ENCODE measurements around the gene LY6G6F.
A peak's percentile ranks its signal among the peaks of the same experiment; 100 is the strongest.

LY6G6F gene

GRCh38 chr6:31687321-31687720, 19.3 kb upstream of the LY6G6F start:
- TF ChIP-seq CTCF (IDR thresholded peaks at IDR 0.05; ENCODE audit: low read length) (no peak), EZH2 (IDR thresholded peaks at IDR 0.05; ENCODE audit: borderline replicate concordance, low read length) (no peak)
- H3K9ac ChIP-seq (ENCODE audit: low read length): no peak overlapping the region

GRCh38 chr6:31687860-31688693, 18.6 kb upstream of the LY6G6F start:
- no peaks in the 10 kb centered on the region for H3K79me2 ChIP-seq (ENCODE audit: insufficient read depth, low read length)
- peaks cover 8% of the 10 kb centered on the region for H3K4me1 ChIP-seq (ENCODE audit: insufficient read depth, low read length, severe bottlenecking)
- no peak overlapping the region for H3K9ac ChIP-seq (ENCODE audit: low read length)
- no peaks in the 10 kb centered on the region for H3K9me3 ChIP-seq (ENCODE audit: low read length)
- no peak overlapping the region for H3K4me2 ChIP-seq (ENCODE audit: low read length)
- H3K9me2 ChIP-seq (ENCODE audit: low read depth, low read length): no peaks in the 10 kb centered on the region
- H3F3A ChIP-seq (ENCODE audit: insufficient read depth, low read length): no peaks in the 10 kb centered on the region
- no peak overlapping the region for H3K27ac ChIP-seq (ENCODE audit: low read depth, low read length, poor library complexity, severe bottlenecking)
- no peaks in the 10 kb centered on the region for H4K20me1 ChIP-seq (ENCODE audit: insufficient read depth, low read length)
- TF ChIP-seq EZH2 (IDR thresholded peaks at IDR 0.05; ENCODE audit: borderline replicate concordance, low read length) (no peak), CTCF (IDR thresholded peaks at IDR 0.05; ENCODE audit: low read length) (no peak)
- H3K4me3 ChIP-seq (ENCODE audit: low read depth, low read length, poor library complexity, severe bottlenecking): no peak overlapping the region
- H3K27me3 ChIP-seq (ENCODE audit: insufficient read depth, low read length): no peaks in the 10 kb centered on the region
- peaks cover 56% of the 10 kb centered on the region for H3K36me3 ChIP-seq (ENCODE audit: insufficient read depth, low read length)
- no peak overlapping the region for H2AFZ ChIP-seq (ENCODE audit: low read length)

More at GRCh38 chr6:31687321-31687720, 19.3 kb upstream of the LY6G6F start:
- Histone ChIP-seq H3K9me2 (ENCODE audit: low read depth, low read length) (no peaks in the 10 kb centered on the region), H3K27me3 (ENCODE audit: insufficient read depth, low read length) (no peaks in the 10 kb centered on the region), H3F3A (ENCODE audit: insufficient read depth, low read length) (no peaks in the 10 kb centered on the region), H3K9me3 (ENCODE audit: low read length) (no peaks in the 10 kb centered on the region), H3K4me3 (ENCODE audit: low read depth, low read length, poor library complexity, severe bottlenecking) (no peak overlapping the region), H4K20me1 (ENCODE audit: insufficient read depth, low read length) (no peaks in the 10 kb centered on the region), H2AFZ (ENCODE audit: low read length) (no peak overlapping the region), H3K36me3 (ENCODE audit: insufficient read depth, low read length) (peaks cover 49% of the 10 kb centered on the region), H3K79me2 (ENCODE audit: insufficient read depth, low read length) (no peaks in the 10 kb centered on the region), H3K4me1 (ENCODE audit: insufficient read depth, low read length, severe bottlenecking) (peaks cover 8% of the 10 kb centered on the region), H3K4me2 (ENCODE audit: low read length) (no peak overlapping the region), H3K27ac (ENCODE audit: low read depth, low read length, poor library complexity, severe bottlenecking) (no peak overlapping the region)

- TF ChIP-seq CTCF (IDR thresholded peaks at IDR 0.05; ENCODE audit: low read length) (peak; percentile 61; the same call in 1 of the 2 replicates), EZH2 (IDR thresholded peaks at IDR 0.05; ENCODE audit: borderline replicate concordance, low read length) (no peak)
- peaks cover 8% of the 10 kb centered on the region for H3K4me1 ChIP-seq (ENCODE audit: insufficient read depth, low read length, severe bottlenecking)
- H3K27ac ChIP-seq (ENCODE audit: low read depth, low read length, poor library complexity, severe bottlenecking): no peak overlapping the region
- H3K4me2 ChIP-seq (ENCODE audit: low read length): no peak overlapping the region
- no peaks in the 10 kb centered on the region for H4K20me1 ChIP-seq (ENCODE audit: insufficient read depth, low read length)
- H3F3A ChIP-seq (ENCODE audit: insufficient read depth, low read length): no peaks in the 10 kb centered on the region
- H2AFZ ChIP-seq (ENCODE audit: low read length): no peak overlapping the region
- H3K36me3 ChIP-seq (ENCODE audit: insufficient read depth, low read length): peaks cover 69% of the 10 kb centered on the region
- H3K27me3 ChIP-seq (ENCODE audit: insufficient read depth, low read length): no peaks in the 10 kb centered on the region
- H3K4me3 ChIP-seq (ENCODE audit: low read depth, low read length, poor library complexity, severe bottlenecking): no peak overlapping the region
- no peaks in the 10 kb centered on the region for H3K79me2 ChIP-seq (ENCODE audit: insufficient read depth, low read length)
- no peaks in the 10 kb centered on the region for H3K9me2 ChIP-seq (ENCODE audit: low read depth, low read length)
- H3K9me3 ChIP-seq (ENCODE audit: low read length): no peaks in the 10 kb centered on the region
- H3K9ac ChIP-seq (ENCODE audit: low read length): no peak overlapping the region
Measured at GRCh38 chr6:31689249-31690110, 17.2 kb upstream of the LY6G6F start.

Measured in OCI-LY1 (cell line).